ENCODE results near the gene VRK1. TPM values are rescaled to one million over a fixed set of nuclear protein-coding genes. Genes with fewer than 3 reads are reported as not detected.
"Not testable (repeated sequence)": the region's sequence is repeated elsewhere in the genome, so short reads cannot be mapped to it uniquely, and the experiment has no call there.

The VRK1 gene
- 10 to 100 TPM; 23.1 to 28.3 (median 24.7) TPM for polyA plus RNA-seq (ENCODE audit: insufficient read length in 4 of 4)

- DNase-seq (ENCODE audit: low read depth in 4 of 4, low spot score in 2 of 4) = peak; percentile 79 to 95 (median 90)
These were observed at the start of gene VRK1 for GRCh38 chr14:96796851-96797581. Gene VRK1 (plus strand): TSS chr14:96797382. CDS start chr14:96833472, 36,090 bp downstream.

GRCh38 chr14:96747608-96748007 lies 49.6 kb upstream of the VRK1 start:
- DNase-seq (ENCODE audit: low read depth in 4 of 4, low spot score in 2 of 4) = no peak

DNA sequence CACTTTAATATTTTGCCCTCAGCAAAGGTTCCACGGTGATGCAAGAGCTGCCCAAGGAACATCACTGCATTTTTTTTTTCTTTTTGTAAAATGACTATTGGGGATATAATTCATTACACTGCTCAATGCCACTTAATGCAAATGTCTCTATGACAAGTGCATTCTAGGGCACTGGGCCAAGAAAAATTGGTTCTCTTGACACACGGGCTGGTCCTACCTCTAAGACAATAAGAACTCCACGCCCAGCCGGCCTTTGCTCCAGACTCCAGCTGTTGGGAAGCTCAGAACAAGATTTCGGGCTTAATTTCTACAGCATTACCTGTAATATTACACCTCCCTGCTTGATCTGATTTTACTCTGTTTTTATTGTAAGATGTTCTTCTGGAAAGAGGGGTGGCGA lies 48.8 kb upstream of the VRK1 start:
- no peak for DNase-seq (ENCODE audit: low read depth in 4 of 4, low spot score in 2 of 4)

- DNase-seq (ENCODE audit: low read depth in 4 of 4, low spot score in 2 of 4) = no peak
These were observed 45.7 kb upstream of the VRK1 start for GRCh38 chr14:96751505-96751904.

DNA sequence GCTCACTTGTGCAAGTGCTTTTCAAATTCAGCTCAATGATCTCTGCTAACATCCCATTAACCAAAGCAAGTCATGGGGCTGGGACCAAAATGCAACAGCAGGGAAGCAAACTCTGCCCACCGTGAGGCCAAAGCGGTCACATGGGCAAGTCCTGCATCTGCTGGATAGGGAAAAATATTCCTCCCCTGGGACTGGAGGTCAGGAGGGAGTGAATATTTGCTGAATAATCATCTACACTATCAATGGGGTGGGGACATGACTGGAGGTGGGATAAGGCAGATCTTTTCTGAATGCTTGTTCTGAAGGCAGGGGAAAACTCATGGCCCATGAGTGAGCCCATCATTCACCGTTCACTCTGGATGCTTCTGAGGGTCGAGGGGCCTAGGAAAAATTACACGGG lies 45.1 kb upstream of the VRK1 start:
- DNase-seq (ENCODE audit: low read depth in 4 of 4, low spot score in 2 of 4) = no peak

- no peak for DNase-seq (ENCODE audit: low read depth in 4 of 4, low spot score in 2 of 4)
These were observed 44.6 kb upstream of the VRK1 start for GRCh38 chr14:96752594-96752993.

- no peak for DNase-seq (ENCODE audit: low read depth in 4 of 4, low spot score in 2 of 4)
These were observed 42.9 kb upstream of the VRK1 start for GRCh38 chr14:96754162-96754844.

DNA sequence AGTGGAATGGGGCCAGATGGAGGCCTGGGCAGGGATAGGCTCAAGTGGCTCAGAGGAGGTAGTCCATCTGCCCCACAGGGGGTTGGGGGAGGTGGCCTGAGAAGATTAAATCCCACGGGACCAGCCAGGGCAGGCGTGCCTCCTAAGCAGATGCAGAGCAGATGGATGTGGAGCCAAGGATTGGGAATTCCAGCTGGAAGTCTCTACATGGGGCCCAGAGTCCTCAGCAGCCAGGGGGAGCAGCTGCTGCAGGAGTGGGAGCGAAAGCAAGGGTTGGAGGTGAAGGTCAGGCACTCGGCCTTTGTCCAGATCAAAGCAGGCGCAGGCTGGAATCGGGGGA lies 42.4 kb upstream of the VRK1 start:
- DNase-seq (ENCODE audit: low read depth in 4 of 4, low spot score in 2 of 4) = no peak

GRCh38 chr14:96756745-96757144 lies 40.4 kb upstream of the VRK1 start:
- no peak for DNase-seq (ENCODE audit: low read depth in 4 of 4, low spot score in 2 of 4)

GRCh38 chr14:96757456-96757855 lies 39.7 kb upstream of the VRK1 start:
- no peak for DNase-seq (ENCODE audit: low read depth in 4 of 4, low spot score in 2 of 4)

DNA sequence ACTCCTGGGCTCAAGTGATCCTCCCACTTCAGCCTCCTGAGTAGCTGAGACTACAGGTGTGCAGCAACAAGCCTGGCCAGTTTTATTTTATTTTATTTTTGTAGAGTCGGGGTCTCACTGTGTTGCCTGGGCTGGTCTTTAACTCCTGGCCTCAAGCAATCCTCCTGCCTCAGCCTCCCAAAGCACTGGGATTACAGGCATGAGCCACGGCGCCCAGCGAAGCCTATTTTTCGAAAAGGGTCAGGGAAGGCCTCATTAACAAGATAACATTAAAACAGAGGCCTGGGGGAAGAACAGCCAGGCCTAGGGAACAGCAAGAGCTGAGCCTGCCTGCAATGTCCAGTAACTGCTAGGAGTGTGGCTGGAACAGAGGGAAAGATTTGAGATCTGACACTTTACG lies 36.1 kb upstream of the VRK1 start:
- no peak for DNase-seq (ENCODE audit: low read depth in 4 of 4, low spot score in 2 of 4)

DNA sequence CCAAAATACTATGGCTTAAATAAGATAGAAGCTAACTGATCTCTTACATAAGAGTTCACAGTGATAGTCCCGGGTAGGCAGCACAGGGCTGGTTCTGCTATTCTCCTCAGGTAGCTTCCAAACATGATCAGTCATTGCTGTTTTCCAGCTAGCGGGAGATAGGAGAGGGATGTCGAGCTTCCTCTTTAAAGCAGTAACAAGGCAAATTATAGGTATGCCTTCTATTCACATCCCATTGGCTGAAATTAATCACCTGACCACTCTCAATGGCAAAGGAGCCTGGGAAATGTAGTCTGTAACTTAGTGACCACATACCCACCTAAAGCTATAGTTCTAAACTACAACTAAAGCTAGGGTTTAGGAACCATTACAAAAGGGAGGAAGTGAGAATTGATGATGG lies 34.5 kb upstream of the VRK1 start:
- DNase-seq (ENCODE audit: low read depth in 4 of 4, low spot score in 2 of 4) = peak in 2 of 4 donors; percentile 32 to 54

DNA sequence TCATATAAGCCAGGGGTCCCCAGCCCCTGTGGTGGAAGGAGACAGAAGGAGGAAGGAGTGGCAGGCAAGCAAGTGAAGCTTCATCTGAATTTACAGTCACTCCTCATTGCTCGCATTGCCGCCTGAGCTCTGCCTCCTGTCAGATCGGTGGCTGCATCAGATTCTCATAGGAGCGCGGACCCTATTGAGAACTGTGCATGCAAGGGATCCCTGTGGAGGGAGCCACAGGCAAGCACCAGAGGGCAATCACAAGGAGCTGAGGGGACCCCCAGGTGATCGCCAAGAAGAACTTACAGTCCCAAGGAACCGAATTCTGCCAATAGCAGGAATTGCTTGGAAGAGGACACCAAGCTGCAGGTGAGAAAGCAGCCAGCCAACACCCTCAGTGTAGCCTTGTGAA lies 33.2 kb upstream of the VRK1 start:
- no peak for DNase-seq (ENCODE audit: low read depth in 4 of 4, low spot score in 2 of 4)

DNA sequence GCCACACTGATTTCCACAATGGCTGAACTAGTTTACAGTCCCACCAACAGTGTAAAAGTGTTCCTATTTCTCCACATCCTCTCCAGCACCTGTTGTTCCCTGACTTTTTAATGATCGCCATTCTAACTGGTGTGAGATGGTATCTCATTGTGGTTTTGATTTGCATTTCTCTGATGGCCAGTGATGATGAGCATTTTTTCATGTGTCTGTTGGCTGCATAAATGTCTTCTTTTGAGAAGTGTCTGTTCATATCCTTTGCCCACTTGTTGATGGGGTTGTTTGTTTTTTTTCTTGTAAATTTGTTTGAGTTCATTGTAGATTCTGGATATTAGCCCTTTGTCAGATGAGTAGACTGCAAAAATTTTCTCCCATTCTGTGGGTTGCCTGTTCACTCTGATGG lies 32.0 kb upstream of the VRK1 start:
- not testable (repeated sequence) for DNase-seq (ENCODE audit: low read depth in 4 of 4, low spot score in 2 of 4)

DNA sequence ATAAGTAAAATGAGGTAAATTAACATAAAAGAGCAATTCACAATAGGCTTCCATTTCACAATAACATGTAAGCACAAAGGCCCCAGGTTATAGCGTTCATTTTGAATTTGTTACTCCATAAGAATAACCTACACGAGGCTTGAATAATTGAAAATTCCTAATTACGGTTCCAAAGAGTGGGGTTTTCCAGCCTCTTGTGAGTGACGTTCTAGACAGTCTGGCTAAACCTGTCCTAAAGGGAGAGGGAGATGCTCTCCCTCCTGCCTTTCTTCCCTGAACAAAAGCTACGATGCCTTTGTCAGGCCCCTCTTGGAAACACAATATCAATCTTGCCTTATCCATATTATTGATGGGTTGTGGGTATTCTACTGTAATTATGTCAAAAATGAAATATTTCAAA lies 24.3 kb upstream of the VRK1 start:
- no peak for DNase-seq (ENCODE audit: low read depth in 4 of 4, low spot score in 2 of 4)

GRCh38 chr14:96776791-96777190 lies 20.4 kb upstream of the VRK1 start:
- no peak for DNase-seq (ENCODE audit: low read depth in 4 of 4, low spot score in 2 of 4)

GRCh38 chr14:96780500-96780899 lies 16.7 kb upstream of the VRK1 start:
- DNase-seq (ENCODE audit: low read depth in 4 of 4, low spot score in 2 of 4) = no peak

- no peak for DNase-seq (ENCODE audit: low read depth in 4 of 4, low spot score in 2 of 4)
These were observed 15.8 kb upstream of the VRK1 start for GRCh38 chr14:96781371-96781770.

DNA sequence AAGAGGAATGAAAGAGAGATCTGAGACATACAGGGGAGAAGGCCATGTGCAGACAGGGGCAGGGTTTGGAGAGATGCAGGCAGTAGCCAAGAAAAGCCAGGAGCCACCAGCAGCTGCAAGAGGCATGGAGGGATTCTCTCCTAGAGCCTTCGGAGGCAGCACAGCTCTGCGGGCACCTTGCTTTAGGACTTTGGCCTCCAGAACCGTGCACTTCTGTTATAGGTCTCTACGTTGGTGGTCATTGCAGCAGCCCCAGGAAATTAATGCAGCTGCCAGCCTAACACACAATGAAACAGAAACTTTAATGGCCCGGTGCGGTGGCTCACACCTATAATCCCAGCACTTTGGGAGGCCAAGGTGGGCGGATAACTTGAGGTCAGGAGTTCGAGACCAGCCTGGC lies 14.7 kb upstream of the VRK1 start:
- no peak for DNase-seq (ENCODE audit: low read depth in 4 of 4, low spot score in 2 of 4)

- DNase-seq (ENCODE audit: low read depth in 4 of 4, low spot score in 2 of 4) = no peak
These were observed 13.9 kb upstream of the VRK1 start for GRCh38 chr14:96783043-96783914.

GRCh38 chr14:96783915-96784224 lies 13.3 kb upstream of the VRK1 start:
- no peak for DNase-seq (ENCODE audit: low read depth in 4 of 4, low spot score in 2 of 4)

GRCh38 chr14:96790186-96790585 lies 7.0 kb upstream of the VRK1 start:
- no peak for DNase-seq (ENCODE audit: low read depth in 4 of 4, low spot score in 2 of 4)

All from left renal cortex interstitium (tissue), 4 donors.